Bronchus fibroblast of lung (primary cell): ENCODE measurements around the gene SBNO1. TPM values are rescaled to one million over a fixed set of nuclear protein-coding genes. Genes with fewer than 3 reads are reported as not detected.

ENCODE experiments used
- total RNA-seq: library from RNA; depleted of rRNA; stranded (reverse); fragments of >200 nt; gene quantifications from 2 replicates; pipeline ENCODE4 v1.2.3, GENCODE V29; 2015

The SBNO1 gene
- 9.7 and 12.9 TPM in 2 replicates for total RNA-seq

DNA sequence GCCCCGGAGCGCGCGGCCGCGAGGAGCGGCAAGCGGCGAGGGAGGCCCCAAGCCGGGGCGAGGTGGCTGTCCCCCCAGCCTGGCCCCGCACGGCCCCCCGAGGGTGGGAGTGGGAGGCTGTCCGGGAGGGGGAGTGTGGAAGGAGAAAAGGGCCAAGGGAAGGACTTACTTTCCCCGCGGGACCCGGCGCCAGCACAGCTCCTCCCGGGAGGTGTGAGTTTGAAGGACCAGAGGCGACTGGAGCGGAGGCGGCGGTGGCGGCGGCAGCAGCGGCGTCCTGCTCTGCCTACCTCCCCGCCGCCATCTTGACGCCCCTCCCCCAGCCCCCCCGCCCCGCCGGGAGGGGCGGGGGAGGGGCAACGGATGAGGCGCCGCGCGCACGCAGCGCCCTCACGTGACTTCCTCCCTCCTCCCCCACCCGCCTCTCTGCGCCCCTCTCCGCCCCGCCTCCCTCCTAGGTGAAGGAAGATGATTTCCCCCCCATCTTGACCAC, at the start of gene SBNO1:
TSS of gene SBNO1 (minus strand) at position 316 of the 493 bp plus-strand sequence. CDS start 14,406 bp downstream, outside the sequence.

Other genes starting within 250 kb of the SBNO1 start
- gene PITPNM2, start 213.8 kb downstream of the SBNO1 start, total RNA-seq = 5.0 and 5.1 TPM in 2 replicates
- 52.3 and 62.4 TPM in 2 replicates for gene MPHOSPH9, start 131.7 kb downstream of the SBNO1 start, total RNA-seq
- gene MTRFR, start 131.4 kb downstream of the SBNO1 start, total RNA-seq = 13.6 and 14.3 TPM in 2 replicates
- gene CDK2AP1, start 93.0 kb downstream of the SBNO1 start, total RNA-seq = 194 and 211 TPM in 2 replicates
- gene KMT5A, start 19.3 kb upstream of the SBNO1 start, total RNA-seq = 44.6 and 51.4 TPM in 2 replicates
- gene RILPL2, start 71.8 kb upstream of the SBNO1 start, total RNA-seq = 2.2 and 2.4 TPM in 2 replicates
- gene SNRNP35, start 93.3 kb upstream of the SBNO1 start, total RNA-seq = 12.0 and 16.3 TPM in 2 replicates
- 9.1 and 10.6 TPM in 2 replicates for gene RILPL1, start 168.9 kb upstream of the SBNO1 start, total RNA-seq
- 148 and 179 TPM in 2 replicates for gene TMED2, start 219.7 kb upstream of the SBNO1 start, total RNA-seq
- 29.4 and 33.4 TPM in 2 replicates for gene DDX55, start 237.3 kb upstream of the SBNO1 start, total RNA-seq